T-cell (primary cell): ENCODE data around the gene ADRA2A. TPM values are rescaled to one million over a fixed set of nuclear protein-coding genes. Genes with fewer than 3 reads are reported as not detected.

ENCODE experiments used
- ATAC-seq, 4 experiments: fragments of 200-7000 bp in 3 of 4; fragments of 150-1000 bp in 1 of 4; cut with Tn5 transposase; replicated peaks in 1 of 4; 1 replicate in 3 of 4; 2 replicates in 1 of 4; pipeline ENCODE4 v1.10.0; 2021; ENCODE audit warnings: moderate library complexity in 3 of 4, mild to moderate bottlenecking in 2 of 4, moderate number of reproducible peaks in 1 of 4
- CTCF ChIA-PET, 2 donors: fragments of 300-600 bp; sonication (Branson Sonifier 250); formaldehyde crosslinking; loops; one replicate each; lab custom pipeline; 2022; ENCODE audit warnings: antibody characterized with exemption in 2 of 2; lab: Charles Lee
- POLR2A ChIA-PET, 2 donors: fragments of 300-600 bp; sonication (Branson Sonifier 250); formaldehyde crosslinking; loops; one replicate each; lab custom pipeline; 2022; ENCODE audit warnings: antibody characterized with exemption in 2 of 2; lab: Charles Lee
- DNase-seq, 35 experiments: peaks; one replicate each; pipeline versions ENCODE4 v3.0.0 to v3.0.0-alpha.2; 2013 to 2023
- H3K27ac ChIP-seq: one replicate; pipeline ENCODE4 v1.5.1; 2013; ENCODE audit warnings: low read length
- H3K27me3 ChIP-seq, 2 experiments: replicated peaks in 1 of 2; 1 replicate in 1 of 2; 2 replicates in 1 of 2; pipeline versions ENCODE4 v1.6.1 to v1.7.0; 2013; ENCODE audit warnings: low read length in 1 of 2, mixed read lengths in 1 of 2; ENCODE audit not compliant: control insufficient read depth in 2 of 2, insufficient read depth in 2 of 2; ENCODE audit errors: extremely low read depth in 1 of 2
- H3K36me3 ChIP-seq, 2 donors: 1 replicate in 1 of 2; 2 replicates in 1 of 2; pipeline versions ENCODE4 v1.6.1 to v1.7.0; 2013; ENCODE audit warnings: low read length in 1 of 2; ENCODE audit not compliant: control insufficient read depth in 2 of 2, insufficient read depth in 1 of 2; ENCODE audit errors: extremely low read depth in 1 of 2
- H3K4me1 ChIP-seq, 2 experiments: 1 replicate in 1 of 2; 2 replicates in 1 of 2; pipeline versions ENCODE4 v1.6.1 to v1.7.0; 2013; ENCODE audit warnings: low read length in 2 of 2, mixed read lengths in 1 of 2; ENCODE audit not compliant: insufficient read depth in 2 of 2, control insufficient read depth in 1 of 2; ENCODE audit errors: extremely low read depth in 1 of 2
- H3K4me3 ChIP-seq, 2 donors: 1 replicate in 1 of 2; 2 replicates in 1 of 2; pipeline versions ENCODE4 v1.5.1 to v1.7.0; 2013; ENCODE audit warnings: mild to moderate bottlenecking in 2 of 2, low read length in 1 of 2, moderate library complexity in 1 of 2; ENCODE audit not compliant: control insufficient read depth in 1 of 2; ENCODE audit errors: extremely low read depth in 1 of 2
- H3K9me3 ChIP-seq: 2 replicates; pipeline ENCODE4 v1.7.0; 2013
- H3K27ac Mint-ChIP-seq, 2 donors: one replicate each; pipeline ENCODE4 v1.8.0; 2020 to 2021; ENCODE audit warnings: mild to moderate bottlenecking in 2 of 2, mixed read lengths in 2 of 2
- H3K27me3 Mint-ChIP-seq, 2 donors: one replicate each; pipeline ENCODE4 v1.8.0; 2021 to 2022; ENCODE audit warnings: mixed read lengths in 2 of 2
- H3K36me3 Mint-ChIP-seq: one replicate; pipeline ENCODE4 v1.8.0; 2021; ENCODE audit warnings: mixed read lengths
- H3K4me1 Mint-ChIP-seq, 3 donors: one replicate each; pipeline ENCODE4 v1.8.0; 2020 to 2022; ENCODE audit warnings: mixed read lengths in 3 of 3, mild to moderate bottlenecking in 1 of 3
- H3K4me3 Mint-ChIP-seq, 3 donors: one replicate each; pipeline ENCODE4 v1.8.0; 2020 to 2022; ENCODE audit warnings: mild to moderate bottlenecking in 3 of 3, mixed read lengths in 3 of 3, moderate library complexity in 3 of 3
- H3K9me3 Mint-ChIP-seq, 3 donors: one replicate each; pipeline ENCODE4 v1.8.0; 2020 to 2022; ENCODE audit warnings: mixed read lengths in 3 of 3
- WGBS: methylation state at CpG from one replicate; pipeline ENCODE4 v1.1.5; 2013; ENCODE audit warnings: missing lambda C conversion rate; ENCODE audit not compliant: insufficient coverage; 5-methylcytosine and 5-hydroxymethylcytosine counted together
- total RNA-seq, 35 experiments: library from RNA in 6 of 35; stranded (reverse) in 6 of 35; fragments of 120-200 nt in 1 of 35; gene quantifications; one replicate each; pipeline versions ENCODE4 v1.2.1 to v1.2.4 and lab custom pipeline; 2013 to 2026

ADRA2A gene
- total RNA-seq, 5 donors from 2014 or later (not counting 1 experiment from before 2014, with no cell fraction given), result 0.09 to 0.26 (median 0.12) TPM

DNA sequence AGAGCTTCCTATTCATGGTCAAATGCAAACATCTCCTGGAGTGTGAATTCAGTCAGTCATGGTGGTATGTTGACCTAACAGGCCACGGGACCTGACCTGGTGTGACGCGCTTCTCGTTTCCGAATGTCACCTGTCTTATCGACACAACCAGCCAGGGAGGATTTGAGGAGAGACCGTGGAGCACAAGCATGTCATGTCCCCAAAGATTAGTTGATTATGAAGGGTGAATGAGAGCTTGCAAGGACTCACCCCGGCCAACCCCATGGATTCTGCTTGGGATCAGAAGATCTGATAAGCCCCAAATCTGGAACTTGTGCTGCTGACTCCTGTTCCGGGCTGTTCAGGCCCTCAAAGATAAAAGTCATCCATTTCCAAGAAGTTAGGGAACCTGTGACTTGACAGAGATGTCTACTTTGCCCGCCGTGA lies 10.5 kb downstream of the ADRA2A start:
- H3K9me3 ChIP-seq, result no peaks in the 10 kb centered on the region
- no peak overlapping the region for H3K27ac Mint-ChIP-seq
- DNase-seq (no peak), ATAC-seq (no peak)
- H3K4me3 Mint-ChIP-seq, result no peak overlapping the region
- CTCF ChIA-PET, result no interaction called here
- H3K36me3 Mint-ChIP-seq, result no peaks in the 10 kb centered on the region
- H3K4me1 ChIP-seq, result no peaks in the 10 kb centered on the region
- H3K9me3 Mint-ChIP-seq, result no peaks in the 10 kb centered on the region
- H3K36me3 ChIP-seq, result no peaks in the 10 kb centered on the region
- 87% methylated on average over 9 of the region's 11 CpGs for WGBS
- H3K27me3 Mint-ChIP-seq, result peaks cover 20 to 25% of the 10 kb centered on the region in 2 donors
- no peaks in the 10 kb centered on the region for H3K4me1 Mint-ChIP-seq
- H3K27me3 ChIP-seq, result peaks cover 0 to 26% of the 10 kb centered on the region in 2 experiments
- POLR2A ChIA-PET, result no interaction called here
- no peak overlapping the region for H3K4me3 ChIP-seq
- no peak overlapping the region for H3K27ac ChIP-seq

- ChIA-PET POLR2A (no interaction called here), CTCF (no interaction called here)
- no peak for DNase-seq
Observed at GRCh38 chr10:111087968-111088505, 11.2 kb downstream of the ADRA2A start.

GRCh38 chr10:111089293-111089692 lies 12.5 kb downstream of the ADRA2A start:
- no peak overlapping the region for H3K4me3 Mint-ChIP-seq
- POLR2A ChIA-PET, result no interaction called here
- no peaks in the 10 kb centered on the region for H3K9me3 ChIP-seq
- H3K27ac Mint-ChIP-seq, result no peak overlapping the region
- H3K4me1 Mint-ChIP-seq, result no peaks in the 10 kb centered on the region
- no peak for DNase-seq
- H3K36me3 Mint-ChIP-seq, result no peaks in the 10 kb centered on the region
- H3K36me3 ChIP-seq, result no peaks in the 10 kb centered on the region
- H3K4me1 ChIP-seq, result no peaks in the 10 kb centered on the region
- H3K27me3 ChIP-seq, result peaks cover 0 to 29% of the 10 kb centered on the region in 2 experiments
- ATAC-seq, result no peak
- CTCF ChIA-PET, result no interaction called here
- no peak overlapping the region for H3K27ac ChIP-seq
- H3K27me3 Mint-ChIP-seq, result peaks cover 23 to 24% of the 10 kb centered on the region in 2 donors
- no CpG with 5 or more reads among the region's 3 CpGs for WGBS
- H3K9me3 Mint-ChIP-seq, result no peaks in the 10 kb centered on the region
- no peak overlapping the region for H3K4me3 ChIP-seq

More at GRCh38 chr10:111087968-111088505, 11.2 kb downstream of the ADRA2A start:
- Histone ChIP-seq H3K4me1 (no peaks in the 10 kb centered on the region), H3K36me3 (no peaks in the 10 kb centered on the region), H3K27ac (no peak overlapping the region), H3K9me3 (no peaks in the 10 kb centered on the region), H3K4me3 (no peak overlapping the region), H3K27me3 (peaks cover 0 to 28% of the 10 kb centered on the region in 2 experiments)
- Mint-ChIP-seq H3K27ac (no peak overlapping the region), H3K9me3 (no peaks in the 10 kb centered on the region), H3K4me3 (no peak overlapping the region), H3K27me3 (peaks cover 22 to 26% of the 10 kb centered on the region in 2 donors), H3K36me3 (no peaks in the 10 kb centered on the region), H3K4me1 (no peaks in the 10 kb centered on the region)
- ATAC-seq, result no peak
- WGBS, result 83% methylated on average over 1 of the region's 4 CpGs

GRCh38 chr10:111091833-111092232 lies 15.0 kb downstream of the ADRA2A start:
- no peak overlapping the region for H3K4me3 Mint-ChIP-seq
- no peak for DNase-seq
- H3K27me3 ChIP-seq, result peaks cover 0 to 36% of the 10 kb centered on the region in 2 experiments
- no peaks in the 10 kb centered on the region for H3K36me3 ChIP-seq
- ChIA-PET POLR2A (no interaction called here), CTCF (no interaction called here)
- H3K4me1 Mint-ChIP-seq, result no peaks in the 10 kb centered on the region
- H3K27ac ChIP-seq, result no peak overlapping the region
- 85% methylated on average over 5 of the region's 7 CpGs for WGBS
- no peaks in the 10 kb centered on the region for H3K4me1 ChIP-seq
- no peaks in the 10 kb centered on the region for H3K9me3 Mint-ChIP-seq
- no peak overlapping the region for H3K4me3 ChIP-seq
- no peaks in the 10 kb centered on the region for H3K9me3 ChIP-seq
- no peaks in the 10 kb centered on the region for H3K36me3 Mint-ChIP-seq
- H3K27me3 Mint-ChIP-seq, result peaks cover 18 to 19% of the 10 kb centered on the region in 2 donors
- H3K27ac Mint-ChIP-seq, result no peak overlapping the region
- ATAC-seq, result no peak

DNA sequence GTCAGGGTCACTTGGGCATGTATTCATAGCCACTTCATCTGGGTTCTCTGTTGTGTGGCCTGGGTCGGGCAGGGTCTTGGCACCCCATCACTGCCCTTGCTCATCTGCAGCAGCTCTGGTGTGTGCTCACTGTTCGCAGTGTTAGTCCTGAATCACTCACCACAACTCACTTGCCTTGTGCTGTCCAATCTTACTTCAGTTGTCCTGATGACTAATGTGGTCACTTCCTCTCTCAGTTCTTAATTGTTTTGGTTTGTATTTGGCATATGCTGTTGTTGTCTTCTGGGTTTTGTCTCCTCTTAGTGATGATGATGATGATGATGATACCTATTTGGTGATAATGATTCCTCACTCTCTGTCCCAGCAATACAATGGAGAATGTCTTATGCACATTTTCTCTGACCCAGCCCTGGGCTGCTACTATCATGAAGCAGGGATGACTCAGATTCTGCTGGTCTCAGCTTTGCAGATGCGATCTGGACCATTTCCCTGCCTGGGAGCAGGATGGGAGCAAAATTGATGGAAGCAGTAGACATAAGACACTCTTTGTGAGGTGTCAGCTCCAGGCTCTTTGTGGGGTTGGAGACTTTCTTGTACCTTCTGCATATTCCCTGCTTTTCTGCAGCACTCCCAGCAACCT lies 17.0 kb downstream of the ADRA2A start:
- CTCF ChIA-PET, result no interaction called here
- H3K36me3 Mint-ChIP-seq, result no peaks in the 10 kb centered on the region
- no peaks in the 10 kb centered on the region for H3K4me1 Mint-ChIP-seq
- POLR2A ChIA-PET, result no interaction called here
- Histone ChIP-seq H3K36me3 (no peaks in the 10 kb centered on the region), H3K4me3 (no peak overlapping the region), H3K27ac (no peak overlapping the region), H3K4me1 (no peaks in the 10 kb centered on the region), H3K9me3 (no peaks in the 10 kb centered on the region), H3K27me3 (peaks cover 0 to 39% of the 10 kb centered on the region in 2 experiments)
- H3K27ac Mint-ChIP-seq, result no peak overlapping the region
- DNase-seq, result no peak
- no peaks in the 10 kb centered on the region for H3K9me3 Mint-ChIP-seq
- H3K27me3 Mint-ChIP-seq, result peaks cover 18 to 24% of the 10 kb centered on the region in 2 donors
- H3K4me3 Mint-ChIP-seq, result no peak overlapping the region
- ATAC-seq, result no peak
- 67% methylated on average over 1 of the region's 3 CpGs for WGBS

GRCh38 chr10:111098679-111099437 lies 22.0 kb downstream of the ADRA2A start:
- CTCF ChIA-PET, result interaction anchor here (0.6 kb wide), 2 partner anchors 199 to 456 kb away, joined by 3 to 4 read pairs; no protein-coding TSS in a partner anchor
- H3K36me3 Mint-ChIP-seq, result no peaks in the 10 kb centered on the region
- Histone ChIP-seq H3K9me3 (no peaks in the 10 kb centered on the region), H3K27me3 (peaks cover 0 to 45% of the 10 kb centered on the region in 2 experiments), H3K4me3 (no peak overlapping the region), H3K4me1 (no peaks in the 10 kb centered on the region), H3K27ac (no peak overlapping the region), H3K36me3 (no peaks in the 10 kb centered on the region)
- peak in 2 of 35 experiments; percentile 9 to 23 for DNase-seq
- no peaks in the 10 kb centered on the region for H3K4me1 Mint-ChIP-seq
- peaks cover 23 to 27% of the 10 kb centered on the region in 2 donors for H3K27me3 Mint-ChIP-seq
- H3K27ac Mint-ChIP-seq, result no peak overlapping the region
- peak in 1 of 4 experiments; percentile 32 for ATAC-seq
- no CpG with 5 or more reads among the region's 1 CpG for WGBS
- H3K4me3 Mint-ChIP-seq, result no peak overlapping the region
- POLR2A ChIA-PET, result no interaction called here
- H3K9me3 Mint-ChIP-seq, result no peaks in the 10 kb centered on the region
